Measurements from ENCODE around the gene ADCY10. TPM values are rescaled to one million over a fixed set of nuclear protein-coding genes. Genes with fewer than 3 reads are reported as not detected.

The ADCY10 gene
- total and polyA plus RNA-seq, 2 of the 8 experiments (the other 6 are each of a cell fraction or from before 2014, with no cell fraction given), result 0.02 TPM; not detected in 1

- TF ChIP-seq CHD7 (IDR thresholded peaks at IDR 0.05; ENCODE audit: insufficient replicate concordance, low read length) (no peak), RXRA (IDR thresholded peaks at IDR 0.05; ENCODE audit: insufficient read depth, low read depth, low read length) (no peak), HDAC6 (IDR thresholded peaks at IDR 0.05; ENCODE audit: low read depth, low read length) (no peak), BACH1 (IDR thresholded peaks at IDR 0.05; ENCODE audit: low read length) (no peak), RBBP5 (IDR thresholded peaks at IDR 0.05; ENCODE audit: borderline replicate concordance, low read depth, low read length) (no peak), CEBPB (IDR thresholded peaks at IDR 0.05; ENCODE audit: low read depth, low read length) (no peak), SRF (IDR thresholded peaks at IDR 0.05; ENCODE audit: low read depth, low read length) (no peak), CBX8 (IDR thresholded peaks at IDR 0.05; ENCODE audit: borderline replicate concordance, low read depth, low read length) (no peak), GABPA (IDR thresholded peaks at IDR 0.05; ENCODE audit: borderline replicate concordance, insufficient read depth, low read length) (no peak)
Observed at GRCh38 chr1:167955915-167956314, 42.0 kb upstream of the ADCY10 start (continued).
